ENCODE results near the gene MAN1A1.

Gene MAN1A1

DNA sequence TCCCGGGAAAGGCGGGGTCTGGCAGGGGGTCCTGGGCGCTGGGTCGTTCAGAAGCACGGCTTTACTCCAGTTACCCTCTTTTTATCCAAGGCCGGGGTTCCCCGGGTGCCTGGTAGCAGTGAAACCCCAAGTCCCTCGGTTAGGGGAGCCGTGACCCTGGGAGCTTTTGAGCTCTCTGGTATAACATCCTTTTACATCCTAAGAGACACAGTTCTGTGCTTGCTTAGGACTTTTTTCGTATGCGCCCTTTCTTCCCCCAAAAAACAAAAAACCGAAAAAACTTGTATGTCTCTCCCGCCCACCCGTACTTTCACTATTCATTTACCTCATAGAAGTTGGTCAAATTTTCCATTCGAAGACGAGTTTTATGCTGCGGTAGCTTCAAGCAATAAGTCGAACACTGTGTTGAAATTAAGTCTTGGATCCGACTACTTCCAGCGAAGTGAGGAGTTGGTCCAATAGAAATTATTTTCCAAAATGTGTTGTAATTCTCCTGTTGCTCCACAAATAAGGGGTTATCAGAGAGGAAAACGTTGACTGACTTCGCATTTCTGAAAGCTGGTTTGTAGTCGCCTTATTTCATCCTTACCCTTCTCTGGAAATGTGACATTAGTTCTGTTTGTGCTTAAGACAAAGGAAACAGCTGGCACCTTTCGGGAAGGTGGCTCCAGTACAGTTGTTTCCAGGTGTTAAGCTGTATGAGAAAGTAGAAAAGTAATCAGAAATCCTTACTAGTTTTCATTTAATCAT lies 816 bp upstream of the MAN1A1 start:
- H3K9me3 ChIP-seq (ENCODE audit: insufficient read depth, low read depth, low read length) = no peaks in the 10 kb centered on the region
- peaks cover 48% of the 10 kb centered on the region for H3K4me1 ChIP-seq (ENCODE audit: insufficient read depth, low read length, poor library complexity, severe bottlenecking)
- peak overlapping the region; percentile 82 for H2AFZ ChIP-seq (ENCODE audit: low read length)
- peaks cover 40% of the 10 kb centered on the region for H3K79me2 ChIP-seq (ENCODE audit: insufficient read depth, low read length)
- peak overlapping the region; percentile 80 for H3K4me3 ChIP-seq (ENCODE audit: low read length, poor library complexity, severe bottlenecking)
- H3K9ac ChIP-seq (ENCODE audit: low read depth, low read length, poor library complexity, severe bottlenecking) = peak overlapping the region; percentile 78
- TF ChIP-seq, protein P1, sequence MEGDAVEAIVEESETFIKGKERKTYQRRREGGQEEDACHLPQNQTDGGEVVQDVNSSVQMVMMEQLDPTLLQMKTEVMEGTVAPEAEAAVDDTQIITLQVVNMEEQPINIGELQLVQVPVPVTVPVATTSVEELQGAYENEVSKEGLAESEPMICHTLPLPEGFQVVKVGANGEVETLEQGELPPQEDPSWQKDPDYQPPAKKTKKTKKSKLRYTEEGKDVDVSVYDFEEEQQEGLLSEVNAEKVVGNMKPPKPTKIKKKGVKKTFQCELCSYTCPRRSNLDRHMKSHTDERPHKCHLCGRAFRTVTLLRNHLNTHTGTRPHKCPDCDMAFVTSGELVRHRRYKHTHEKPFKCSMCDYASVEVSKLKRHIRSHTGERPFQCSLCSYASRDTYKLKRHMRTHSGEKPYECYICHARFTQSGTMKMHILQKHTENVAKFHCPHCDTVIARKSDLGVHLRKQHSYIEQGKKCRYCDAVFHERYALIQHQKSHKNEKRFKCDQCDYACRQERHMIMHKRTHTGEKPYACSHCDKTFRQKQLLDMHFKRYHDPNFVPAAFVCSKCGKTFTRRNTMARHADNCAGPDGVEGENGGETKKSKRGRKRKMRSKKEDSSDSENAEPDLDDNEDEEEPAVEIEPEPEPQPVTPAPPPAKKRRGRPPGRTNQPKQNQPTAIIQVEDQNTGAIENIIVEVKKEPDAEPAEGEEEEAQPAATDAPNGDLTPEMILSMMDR (conservative IDR thresholded peaks at IDR 0.05; ENCODE audit: low read length) = no peak
- no peak for TF ChIP-seq EZH2phosphoT487 (IDR thresholded peaks at IDR 0.05; ENCODE audit: borderline replicate concordance)
- peak overlapping the region; percentile 83 for H3K4me2 ChIP-seq (ENCODE audit: low read depth, low read length, poor library complexity, severe bottlenecking)
- H4K20me1 ChIP-seq (ENCODE audit: insufficient read depth, low read length, poor library complexity, severe bottlenecking) = peaks cover 4% of the 10 kb centered on the region
- H3K27me3 ChIP-seq (ENCODE audit: insufficient read depth, low read length, poor library complexity, severe bottlenecking) = no peaks in the 10 kb centered on the region
- H3K9me2 ChIP-seq (replicated peaks; ENCODE audit: low read depth, low read length) = no peaks in the 10 kb centered on the region
- no peaks in the 10 kb centered on the region for H3K36me3 ChIP-seq (ENCODE audit: insufficient read depth, low read length)
- H3F3A ChIP-seq (ENCODE audit: low read depth) = no peaks in the 10 kb centered on the region

DNA sequence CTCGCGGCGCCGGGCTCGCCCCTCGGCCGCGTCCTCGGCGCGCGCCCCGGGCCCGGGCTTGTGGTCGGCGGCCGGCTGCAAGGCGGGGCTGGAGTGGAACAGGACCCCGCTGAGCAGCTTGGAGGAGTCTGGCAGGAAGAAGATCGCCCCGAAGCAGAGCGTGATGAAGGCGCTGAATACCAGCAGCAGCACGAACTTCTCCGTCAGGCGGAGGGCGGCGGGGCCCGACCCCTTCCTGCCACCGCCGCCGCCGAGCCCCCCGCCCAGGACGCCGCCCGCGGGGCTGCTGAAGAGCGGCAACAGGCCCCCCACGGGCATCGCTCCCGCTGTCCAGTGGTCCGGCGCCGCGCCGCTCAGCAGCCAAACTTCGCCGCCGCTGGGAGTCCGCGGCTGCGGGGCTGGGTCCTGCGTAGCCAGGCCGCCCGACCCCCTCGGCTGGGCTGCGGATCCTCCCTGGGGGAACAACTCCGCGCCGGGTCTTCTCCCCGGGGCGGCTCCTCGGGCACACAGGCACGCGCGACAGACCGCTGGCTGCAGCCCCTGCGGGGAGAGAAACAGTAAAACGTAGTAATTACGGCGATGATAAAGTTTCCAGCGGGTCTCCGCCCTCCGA lies 707 bp downstream of the MAN1A1 start:
- H3K4me2 ChIP-seq (ENCODE audit: low read depth, low read length, poor library complexity, severe bottlenecking) = peak overlapping the region; percentile 89
- H3K4me1 ChIP-seq (ENCODE audit: insufficient read depth, low read length, poor library complexity, severe bottlenecking) = peaks cover 61% of the 10 kb centered on the region
- peak overlapping the region; percentile 82 for H2AFZ ChIP-seq (ENCODE audit: low read length)
- TF ChIP-seq EZH2phosphoT487 (IDR thresholded peaks at IDR 0.05; ENCODE audit: borderline replicate concordance) = no peak
- TF ChIP-seq, protein P1 (conservative IDR thresholded peaks at IDR 0.05; ENCODE audit: low read length) = no peak
- peak overlapping the region; percentile 78 for H3K9ac ChIP-seq (ENCODE audit: low read depth, low read length, poor library complexity, severe bottlenecking)
- no peaks in the 10 kb centered on the region for H3K36me3 ChIP-seq (ENCODE audit: insufficient read depth, low read length)
- peaks cover 56% of the 10 kb centered on the region for H3K79me2 ChIP-seq (ENCODE audit: insufficient read depth, low read length)
- H3K9me3 ChIP-seq (ENCODE audit: insufficient read depth, low read depth, low read length) = no peaks in the 10 kb centered on the region
- peaks cover 4% of the 10 kb centered on the region for H4K20me1 ChIP-seq (ENCODE audit: insufficient read depth, low read length, poor library complexity, severe bottlenecking)
- no peaks in the 10 kb centered on the region for H3F3A ChIP-seq (ENCODE audit: low read depth)
- H3K27me3 ChIP-seq (ENCODE audit: insufficient read depth, low read length, poor library complexity, severe bottlenecking) = no peaks in the 10 kb centered on the region
- H3K9me2 ChIP-seq (replicated peaks; ENCODE audit: low read depth, low read length) = no peaks in the 10 kb centered on the region
- H3K4me3 ChIP-seq (ENCODE audit: low read length, poor library complexity, severe bottlenecking) = peak overlapping the region; percentile 80

DNA sequence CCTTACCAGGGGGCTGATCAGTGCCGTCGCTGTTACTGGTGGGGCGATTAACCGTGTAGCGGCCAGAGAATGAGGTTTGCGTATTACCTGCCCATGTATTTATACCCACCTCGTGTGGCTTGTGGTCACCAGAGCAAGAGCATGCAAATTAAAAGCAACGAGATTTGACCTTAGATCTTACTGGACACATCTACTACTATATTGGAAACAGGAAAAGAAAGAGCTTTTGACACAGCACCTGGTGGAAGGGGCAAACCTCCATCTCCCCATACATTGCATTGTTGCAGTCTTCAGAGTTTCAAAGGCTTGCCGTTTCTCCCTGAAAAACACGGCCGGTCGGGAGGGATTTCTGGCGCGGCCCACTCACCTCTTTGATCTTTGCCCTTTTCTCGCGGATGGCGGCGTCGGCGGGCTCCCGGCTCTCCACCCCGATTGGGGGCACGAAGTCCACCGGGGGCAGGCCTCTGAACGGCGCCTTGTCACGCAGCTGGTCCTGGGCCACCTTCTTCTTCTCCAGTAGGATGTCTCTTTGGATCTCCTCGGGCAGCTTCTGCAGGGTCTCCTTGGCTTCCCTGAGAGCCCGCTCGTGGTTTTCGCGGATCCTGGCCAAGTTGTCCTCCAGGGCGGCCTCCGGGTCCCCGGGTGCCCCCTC lies 1.3 kb downstream of the MAN1A1 start:
- no peak for TF ChIP-seq EZH2phosphoT487 (IDR thresholded peaks at IDR 0.05; ENCODE audit: borderline replicate concordance)
- TF ChIP-seq, protein P1 (conservative IDR thresholded peaks at IDR 0.05; ENCODE audit: low read length) = no peak
- Histone ChIP-seq H3K4me1 (ENCODE audit: insufficient read depth, low read length, poor library complexity, severe bottlenecking) (peaks cover 62% of the 10 kb centered on the region), H3K27me3 (ENCODE audit: insufficient read depth, low read length, poor library complexity, severe bottlenecking) (no peaks in the 10 kb centered on the region), H3K4me3 (ENCODE audit: low read length, poor library complexity, severe bottlenecking) (peak overlapping the region; percentile 80), H3K4me2 (ENCODE audit: low read depth, low read length, poor library complexity, severe bottlenecking) (peak overlapping the region; percentile 89), H4K20me1 (ENCODE audit: insufficient read depth, low read length, poor library complexity, severe bottlenecking) (peaks cover 4% of the 10 kb centered on the region), H3K9ac (ENCODE audit: low read depth, low read length, poor library complexity, severe bottlenecking) (peak overlapping the region; percentile 78), H3K36me3 (ENCODE audit: insufficient read depth, low read length) (no peaks in the 10 kb centered on the region), H2AFZ (ENCODE audit: low read length) (peak overlapping the region; percentile 82), H3K9me3 (ENCODE audit: insufficient read depth, low read depth, low read length) (no peaks in the 10 kb centered on the region), H3F3A (ENCODE audit: low read depth) (no peaks in the 10 kb centered on the region), H3K79me2 (ENCODE audit: insufficient read depth, low read length) (peaks cover 62% of the 10 kb centered on the region), H3K9me2 (replicated peaks; ENCODE audit: low read depth, low read length) (no peaks in the 10 kb centered on the region)

Data from Loucy (cell line).